Progenitor cell of endocrine pancreas (in vitro differentiated cells): ENCODE data around the gene RSRC1. TPM values are rescaled to one million over a fixed set of nuclear protein-coding genes. Genes with fewer than 3 reads are reported as not detected.
A peak's percentile ranks its signal among the peaks of the same experiment; 100 is the strongest.
"Not testable (repeated sequence)": the region's sequence is repeated elsewhere in the genome, so short reads cannot be mapped to it uniquely, and the experiment has no call there.

ENCODE experiments used
- DNase-seq: peaks from one replicate; pipeline ENCODE4 v3.0.0; 2021; ENCODE audit warnings: low spot score; ENCODE audit not compliant: unreplicated experiment
- H3K27ac Mint-ChIP-seq: 2 replicates; pipeline ENCODE4 v1.8.0; 2021; ENCODE audit warnings: mild to moderate bottlenecking, moderate library complexity, mixed read lengths
- H3K27me3 Mint-ChIP-seq: 2 replicates; pipeline ENCODE4 v1.8.0; 2021; ENCODE audit warnings: mixed read lengths
- H3K36me3 Mint-ChIP-seq: 2 replicates; pipeline ENCODE4 v1.8.0; 2022; ENCODE audit warnings: mixed read lengths; ENCODE audit not compliant: insufficient read depth
- H3K4me1 Mint-ChIP-seq: 2 replicates; pipeline ENCODE4 v1.8.0; 2021; ENCODE audit warnings: low read depth, mixed read lengths
- H3K4me3 Mint-ChIP-seq: 2 replicates; pipeline ENCODE4 v1.8.0; 2021; ENCODE audit warnings: low read depth, mild to moderate bottlenecking, moderate library complexity, mixed read lengths
- H3K9me3 Mint-ChIP-seq: 2 replicates; pipeline ENCODE4 v1.8.0; 2021; ENCODE audit warnings: low read depth, mixed read lengths
- total RNA-seq: library from RNA; stranded (reverse); gene quantifications from 2 replicates; pipeline ENCODE4 v1.2.1, GENCODE V29; 2021
- TF ChIP-seq, protein P1 (sequence below): fragments of 200-600 bp; sonication (generic); IDR thresholded peaks from one replicate; pipeline ENCODE4 v1.5.0; 2021; ENCODE audit warnings: antibody characterized with exemption, mild to moderate bottlenecking; ENCODE audit not compliant: unreplicated experiment

The RSRC1 gene
- total RNA-seq, 1 donor from 2014 or later, result 50.6 TPM

GRCh38 chr3:158339638-158340037 is 229.7 kb downstream of the RSRC1 start:
- no peak overlapping the region for H3K27ac Mint-ChIP-seq
- H3K4me1 Mint-ChIP-seq, result no peaks in the 10 kb centered on the region

GRCh38 chr3:158340951-158341350 is 231.1 kb downstream of the RSRC1 start:
- not testable (repeated sequence) for H3K9me3 Mint-ChIP-seq, H3K36me3 Mint-ChIP-seq, H3K27ac Mint-ChIP-seq, H3K4me3 Mint-ChIP-seq, H3K4me1 Mint-ChIP-seq, H3K27me3 Mint-ChIP-seq, DNase-seq

More at GRCh38 chr3:158339638-158340037, 229.7 kb downstream of the RSRC1 start:
- H3K36me3 Mint-ChIP-seq, result no peaks in the 10 kb centered on the region
- no peak for DNase-seq
- TF ChIP-seq, protein P1, sequence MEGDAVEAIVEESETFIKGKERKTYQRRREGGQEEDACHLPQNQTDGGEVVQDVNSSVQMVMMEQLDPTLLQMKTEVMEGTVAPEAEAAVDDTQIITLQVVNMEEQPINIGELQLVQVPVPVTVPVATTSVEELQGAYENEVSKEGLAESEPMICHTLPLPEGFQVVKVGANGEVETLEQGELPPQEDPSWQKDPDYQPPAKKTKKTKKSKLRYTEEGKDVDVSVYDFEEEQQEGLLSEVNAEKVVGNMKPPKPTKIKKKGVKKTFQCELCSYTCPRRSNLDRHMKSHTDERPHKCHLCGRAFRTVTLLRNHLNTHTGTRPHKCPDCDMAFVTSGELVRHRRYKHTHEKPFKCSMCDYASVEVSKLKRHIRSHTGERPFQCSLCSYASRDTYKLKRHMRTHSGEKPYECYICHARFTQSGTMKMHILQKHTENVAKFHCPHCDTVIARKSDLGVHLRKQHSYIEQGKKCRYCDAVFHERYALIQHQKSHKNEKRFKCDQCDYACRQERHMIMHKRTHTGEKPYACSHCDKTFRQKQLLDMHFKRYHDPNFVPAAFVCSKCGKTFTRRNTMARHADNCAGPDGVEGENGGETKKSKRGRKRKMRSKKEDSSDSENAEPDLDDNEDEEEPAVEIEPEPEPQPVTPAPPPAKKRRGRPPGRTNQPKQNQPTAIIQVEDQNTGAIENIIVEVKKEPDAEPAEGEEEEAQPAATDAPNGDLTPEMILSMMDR, result no peak
- H3K9me3 Mint-ChIP-seq, result no peaks in the 10 kb centered on the region
- H3K27me3 Mint-ChIP-seq, result no peaks in the 10 kb centered on the region
- no peak overlapping the region for H3K4me3 Mint-ChIP-seq

GRCh38 chr3:158347966-158348365 is 238.1 kb downstream of the RSRC1 start:
- TF ChIP-seq, protein P1, result no peak
- no peaks in the 10 kb centered on the region for H3K4me1 Mint-ChIP-seq
- no peak for DNase-seq
- no peaks in the 10 kb centered on the region for H3K9me3 Mint-ChIP-seq
- H3K4me3 Mint-ChIP-seq, result no peak overlapping the region
- no peaks in the 10 kb centered on the region for H3K36me3 Mint-ChIP-seq
- peak overlapping the region; percentile 13 for H3K27ac Mint-ChIP-seq
- H3K27me3 Mint-ChIP-seq, result no peaks in the 10 kb centered on the region

DNA sequence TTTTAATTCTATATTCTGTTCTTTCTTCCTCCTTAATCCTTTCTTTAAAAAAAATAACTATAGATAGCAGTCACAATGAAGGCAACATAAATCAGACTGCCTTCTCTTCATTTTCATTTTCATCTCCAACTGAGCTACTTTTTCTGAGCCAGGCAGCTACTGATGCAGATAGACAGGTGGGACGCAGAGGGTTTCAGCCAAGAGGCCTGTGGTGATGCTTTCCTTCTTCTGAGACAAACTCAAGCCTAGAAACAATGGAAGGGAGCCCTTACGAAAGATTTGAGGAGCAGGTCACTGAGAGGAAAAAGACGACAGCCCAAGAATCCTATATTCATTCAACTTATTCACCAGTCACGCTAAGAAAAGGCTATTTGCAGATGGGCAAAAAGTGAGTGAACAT is 241.1 kb downstream of the RSRC1 start:
- no peaks in the 10 kb centered on the region for H3K9me3 Mint-ChIP-seq
- no peak overlapping the region for H3K27ac Mint-ChIP-seq
- no peaks in the 10 kb centered on the region for H3K36me3 Mint-ChIP-seq
- TF ChIP-seq, protein P1, result no peak
- DNase-seq, result no peak
- no peaks in the 10 kb centered on the region for H3K27me3 Mint-ChIP-seq
- no peaks in the 10 kb centered on the region for H3K4me1 Mint-ChIP-seq
- H3K4me3 Mint-ChIP-seq, result no peak overlapping the region

- no peak overlapping the region for H3K4me3 Mint-ChIP-seq
- no peak overlapping the region for H3K27ac Mint-ChIP-seq
- H3K9me3 Mint-ChIP-seq, result no peaks in the 10 kb centered on the region
- H3K36me3 Mint-ChIP-seq, result no peaks in the 10 kb centered on the region
- TF ChIP-seq, protein P1, result no peak
- H3K27me3 Mint-ChIP-seq, result no peaks in the 10 kb centered on the region
- no peak for DNase-seq
- H3K4me1 Mint-ChIP-seq, result no peaks in the 10 kb centered on the region
These were observed 242.7 kb downstream of the RSRC1 start for GRCh38 chr3:158352551-158352950.

GRCh38 chr3:158354713-158355112 is 244.8 kb downstream of the RSRC1 start:
- TF ChIP-seq, protein P1, result no peak
- Mint-ChIP-seq H3K27me3 (no peaks in the 10 kb centered on the region), H3K9me3 (no peaks in the 10 kb centered on the region), H3K36me3 (no peaks in the 10 kb centered on the region), H3K4me1 (no peaks in the 10 kb centered on the region), H3K27ac (no peak overlapping the region), H3K4me3 (no peak overlapping the region)
- DNase-seq, result no peak
